IMR-90 (cell line): Measurements from ENCODE around the gene ADAMTS14. TPM values are rescaled to one million over a fixed set of nuclear protein-coding genes. Genes with fewer than 3 reads are reported as not detected.

ENCODE experiments used
- ATAC-seq: fragments of 200-7000 bp; cut with Tn5 transposase; 2 replicates; pipeline ENCODE4 v1.9.1; 2020; ENCODE audit warnings: low read depth, mild to moderate bottlenecking, moderate library complexity
- BruUV-seq: library from RNA; stranded (reverse); fragments of 400-500 nt; replicated peaks from 2 replicates; lab custom pipeline; 2021; lab: Mats Ljungman, UMichigan
- CTCF ChIA-PET: fragments of 300-600 bp; formaldehyde crosslinking; extraction: SDS; loops from one replicate; lab custom pipeline; 2021; ENCODE audit warnings: antibody characterized with exemption; lab: Yijun Ruan, JAX
- POLR2A ChIA-PET: fragments of 300-600 bp; sonication (Branson Sonifier 250); formaldehyde crosslinking; loops from one replicate; lab custom pipeline; 2022; ENCODE audit warnings: antibody characterized with exemption; ENCODE audit not compliant: unreplicated experiment; lab: Charles Lee
- DNase-seq: peaks from one replicate; pipeline ENCODE4 v3.0.0; 2013
- H2AFZ ChIP-seq: replicated peaks from 2 replicates; pipeline ENCODE3; 2013; ENCODE audit warnings: low read length, mild to moderate bottlenecking; ENCODE audit not compliant: poor library complexity
- H2AK5ac ChIP-seq: 2 replicates; pipeline ENCODE4 v1.6.1; 2013; ENCODE audit warnings: low read depth, low read length, inconsistent platforms
- H2AK9ac ChIP-seq: replicated peaks from 2 replicates; pipeline ENCODE3; 2013; ENCODE audit warnings: mild to moderate bottlenecking, low read depth, low read length, moderate library complexity; ENCODE audit not compliant: poor library complexity
- H2BK120ac ChIP-seq: 2 replicates; pipeline ENCODE4 v1.6.1; 2013; ENCODE audit warnings: low read depth, low read length, inconsistent platforms
- H2BK15ac ChIP-seq: 3 replicates; pipeline ENCODE4 v1.6.1; 2013; ENCODE audit warnings: low read depth, low read length, inconsistent platforms
- H2BK20ac ChIP-seq: 2 replicates; pipeline ENCODE4 v1.6.1; 2013; ENCODE audit warnings: low read depth, mild to moderate bottlenecking, inconsistent platforms, low read length, moderate library complexity
- H2BK5ac ChIP-seq: 2 replicates; pipeline ENCODE4 v1.6.1; 2013; ENCODE audit warnings: mild to moderate bottlenecking, low read depth, low read length, inconsistent platforms; ENCODE audit not compliant: poor library complexity, severe bottlenecking
- H3K14ac ChIP-seq: replicated peaks from 2 replicates; pipeline ENCODE4 v1.6.1; 2013; ENCODE audit warnings: low read depth, low read length, inconsistent platforms
- H3K18ac ChIP-seq: 2 replicates; pipeline ENCODE4 v1.6.1; 2013; ENCODE audit warnings: low read depth, low read length, control low read depth
- H3K23ac ChIP-seq: 2 replicates; pipeline ENCODE4 v1.6.1; 2013; ENCODE audit warnings: low read depth, low read length, inconsistent platforms
- H3K27ac ChIP-seq: 2 replicates; pipeline ENCODE4 v1.5.1; 2013; ENCODE audit warnings: mild to moderate bottlenecking, control low read depth, low read length; ENCODE audit not compliant: insufficient read depth
- H3K27me3 ChIP-seq: 2 replicates; pipeline ENCODE4 v1.6.1; 2013; ENCODE audit warnings: low read length; ENCODE audit not compliant: control insufficient read depth, insufficient read depth
- H3K36me3 ChIP-seq: 2 replicates; pipeline ENCODE4 v1.6.1; 2013; ENCODE audit warnings: low read length, mixed read lengths; ENCODE audit not compliant: control insufficient read depth, insufficient read depth
- H3K4ac ChIP-seq: 2 replicates; pipeline ENCODE4 v1.6.1; 2013; ENCODE audit warnings: low read depth, low read length, inconsistent platforms
- H3K4me1 ChIP-seq: 2 replicates; pipeline ENCODE4 v1.6.1; 2013; ENCODE audit warnings: low read length, mixed read lengths; ENCODE audit not compliant: control insufficient read depth, insufficient read depth
- H3K4me2 ChIP-seq: 2 replicates; pipeline ENCODE4 v1.6.1; 2013; ENCODE audit warnings: low read depth, mild to moderate bottlenecking, control low read depth, low read length, moderate library complexity
- H3K4me3 ChIP-seq: 2 replicates; pipeline ENCODE4 v1.5.1; 2013; ENCODE audit warnings: low read depth, mild to moderate bottlenecking, control low read depth, low read length, moderate library complexity; ENCODE audit not compliant: insufficient read depth
- H3K56ac ChIP-seq: 2 replicates; pipeline ENCODE4 v1.6.1; 2013; ENCODE audit warnings: low read length, inconsistent platforms; ENCODE audit not compliant: insufficient read depth; ENCODE audit errors: extremely low read depth
- H3K79me1 ChIP-seq, 2 experiments: 2 replicates each; pipeline ENCODE4 v1.6.1; 2013; ENCODE audit warnings: low read length in 2 of 2, inconsistent platforms in 1 of 2, low read depth in 1 of 2
- H3K9ac ChIP-seq: 2 replicates; pipeline ENCODE4 v1.6.1; 2013; ENCODE audit warnings: low read depth, low read length, control low read depth
- H3K9me1 ChIP-seq: 2 replicates; pipeline ENCODE4 v1.6.1; 2013; ENCODE audit warnings: low read length, inconsistent platforms; ENCODE audit not compliant: insufficient read depth
- H3K9me3 ChIP-seq: 2 replicates; pipeline ENCODE4 v1.6.1; 2013; ENCODE audit warnings: low read length; ENCODE audit not compliant: control insufficient read depth, insufficient read depth
- H4K20me1 ChIP-seq: 2 replicates; pipeline ENCODE4 v1.6.1; 2013; ENCODE audit warnings: low read length, inconsistent platforms; ENCODE audit not compliant: insufficient read depth
- H4K5ac ChIP-seq: 2 replicates; pipeline ENCODE4 v1.6.1; 2013; ENCODE audit warnings: mild to moderate bottlenecking, low read depth, low read length, control low read depth
- H4K8ac ChIP-seq, 2 experiments: 2 replicates each; pipeline ENCODE4 v1.6.1; 2013; ENCODE audit warnings: low read depth in 2 of 2, low read length in 2 of 2, control low read depth in 1 of 2, inconsistent platforms in 1 of 2
- H4K91ac ChIP-seq: 2 replicates; pipeline ENCODE4 v1.6.1; 2013; ENCODE audit warnings: low read depth, low read length, inconsistent platforms; ENCODE audit not compliant: insufficient read depth
- MAFK ChIP-seq: IDR thresholded peaks from 2 replicates; pipeline ENCODE4 v1.6.1; 2012; ENCODE audit warnings: low read depth, low read length, improper control_type of control experiment
- MXI1 ChIP-seq: IDR thresholded peaks from 2 replicates; pipeline ENCODE4 v1.6.1; 2012; ENCODE audit warnings: low read depth, mild to moderate bottlenecking, low read length, moderate library complexity, borderline replicate concordance
- WGBS, 2 experiments: methylation state at CpG; one replicate each; pipeline versions ENCODE4 v1.1.5 to v1.1.7; 2013; ENCODE audit warnings: missing lambda C conversion rate in 2 of 2; ENCODE audit not compliant: insufficient read length in 1 of 2; ENCODE audit errors: extremely low coverage in 2 of 2; 5-methylcytosine and 5-hydroxymethylcytosine counted together
- dilution Hi-C: fragments of 300-500 bp; cut with HindIII; formaldehyde crosslinking; loops from one replicate; pipeline ENCODE4 v1.14.3; 2018; ENCODE audit warnings: low sequenced_read_pairs; ENCODE audit not compliant: unreplicated experiment
- in situ Hi-C: fragments of 300-500 bp; cut with MboI; formaldehyde crosslinking; loops from 3 replicates; pipeline ENCODE4 v1.14.3; 2019; ENCODE audit warnings: low sequenced_read_pairs, inconsistent platforms, mixed read lengths
- intact Hi-C: fragments of 100-400 bp; cut with micrococcal nuclease; formaldehyde crosslinking; loops from 2 replicates; pipeline ENCODE4 v1.10.0; 2022
- polyA plus RNA-seq, 3 experiments: library from polyadenylated mRNA; depleted of rRNA; stranded (reverse); fragments of >200 nt; gene quantifications; 2 replicates each; pipeline ENCODE4 v1.2.3, GENCODE V29; 2012; ENCODE audit warnings: low replicate concordance in 1 of 3
- total RNA-seq: library from RNA; depleted of rRNA; stranded (reverse); fragments of >200 nt; gene quantifications from 2 replicates; pipeline ENCODE4 v1.2.3, GENCODE V29; 2012

ADAMTS14 gene
- total and polyA plus RNA-seq, 2 of the 4 experiments (the other 2 are of a cell fraction) = under 0.01 to 0.31 TPM

DNA sequence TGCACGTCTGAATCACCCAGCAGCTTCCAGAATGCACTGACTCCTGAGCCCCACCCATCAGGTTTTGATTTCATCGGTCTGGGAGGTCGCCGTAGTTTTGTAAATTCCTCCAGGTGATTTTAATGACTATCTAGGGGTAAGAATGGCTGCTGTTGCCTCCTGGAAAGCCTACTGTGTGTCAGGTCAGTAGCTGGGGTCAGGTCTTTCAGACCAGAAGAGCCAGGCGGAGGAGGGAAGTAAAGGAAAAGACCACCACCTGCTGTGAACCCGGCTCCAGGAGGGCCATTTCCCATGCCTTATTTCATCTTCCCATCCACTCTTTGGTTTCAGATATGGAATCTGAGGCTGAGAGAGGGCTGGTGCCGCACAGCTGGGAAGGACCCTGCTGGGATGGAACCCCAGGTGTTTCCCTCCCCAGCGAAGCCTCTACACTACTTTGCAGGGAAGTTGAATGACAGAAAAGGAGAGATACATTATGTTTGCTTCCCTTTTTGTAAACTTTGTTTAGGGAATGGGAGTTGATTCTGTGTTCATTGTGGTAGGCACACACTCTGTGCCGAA lies 19.8 kb downstream of the ADAMTS14 start:
- H3K79me1 ChIP-seq = no peaks in the 10 kb centered on the region
- no peak overlapping the region for H3K56ac ChIP-seq
- H3K27ac ChIP-seq = no peak overlapping the region
- no peak overlapping the region for H4K8ac ChIP-seq
- H2AK5ac ChIP-seq = no peak overlapping the region
- no peak for ATAC-seq
- no peak overlapping the region for H2BK20ac ChIP-seq
- ChIA-PET CTCF (no interaction called here), POLR2A (no interaction called here)
- no CpG with 5 or more reads among the region's 9 CpGs for WGBS, 2 experiments
- no peaks in the 10 kb centered on the region for H3K36me3 ChIP-seq
- TF ChIP-seq MAFK (no peak), MXI1 (no peak)
- no peak overlapping the region for H3K14ac ChIP-seq
- BruUV-seq = no TSS peak
- H3K4me2 ChIP-seq = no peak overlapping the region
- no peak overlapping the region for H3K18ac ChIP-seq
- H4K5ac ChIP-seq = no peak overlapping the region
- no peak for DNase-seq
- no peak overlapping the region for H2BK120ac ChIP-seq
- H3K4me3 ChIP-seq = no peak overlapping the region
- no peaks in the 10 kb centered on the region for H4K20me1 ChIP-seq
- H2AK9ac ChIP-seq = no peak overlapping the region
- in situ Hi-C loops (no loop called here), dilution Hi-C loops (no loop called here), intact Hi-C loops (no loop called here)
- no peak overlapping the region for H3K4ac ChIP-seq
- H3K4me1 ChIP-seq = peaks cover 14% of the 10 kb centered on the region; the same call in 1 of the 2 replicates
- H3K23ac ChIP-seq = no peak overlapping the region
- no peak overlapping the region for H2AFZ ChIP-seq
- peaks cover 5% of the 10 kb centered on the region for H3K9me1 ChIP-seq
- no peaks in the 10 kb centered on the region for H3K9me3 ChIP-seq
- H2BK15ac ChIP-seq = no peak overlapping the region
- H3K27me3 ChIP-seq = peaks cover 35% of the 10 kb centered on the region
- no peak overlapping the region for H3K9ac ChIP-seq
- no peak overlapping the region for H4K91ac ChIP-seq
- no peak overlapping the region for H2BK5ac ChIP-seq
